Mammary epithelial cell (primary cell): ENCODE measurements around the gene GCHFR.

Experiments
- CTCF ChIP-seq, 2 donors: IDR thresholded peaks in 1 of 2; conservative IDR thresholded peaks in 1 of 2; 2 replicates each; pipeline ENCODE4 v1.5.1; 2011 to 2012; ENCODE audit warnings: inconsistent platforms in 2 of 2, low read length in 2 of 2, mild to moderate bottlenecking in 2 of 2, control low read depth in 1 of 2, low read depth in 1 of 2; ENCODE audit not compliant: insufficient read depth in 1 of 2; ENCODE audit errors: extremely low read depth in 1 of 2
- EZH2 ChIP-seq: IDR thresholded peaks from 2 replicates; pipeline ENCODE4 v1.6.1; 2012; ENCODE audit warnings: low read length, inconsistent platforms, borderline replicate concordance

DNA sequence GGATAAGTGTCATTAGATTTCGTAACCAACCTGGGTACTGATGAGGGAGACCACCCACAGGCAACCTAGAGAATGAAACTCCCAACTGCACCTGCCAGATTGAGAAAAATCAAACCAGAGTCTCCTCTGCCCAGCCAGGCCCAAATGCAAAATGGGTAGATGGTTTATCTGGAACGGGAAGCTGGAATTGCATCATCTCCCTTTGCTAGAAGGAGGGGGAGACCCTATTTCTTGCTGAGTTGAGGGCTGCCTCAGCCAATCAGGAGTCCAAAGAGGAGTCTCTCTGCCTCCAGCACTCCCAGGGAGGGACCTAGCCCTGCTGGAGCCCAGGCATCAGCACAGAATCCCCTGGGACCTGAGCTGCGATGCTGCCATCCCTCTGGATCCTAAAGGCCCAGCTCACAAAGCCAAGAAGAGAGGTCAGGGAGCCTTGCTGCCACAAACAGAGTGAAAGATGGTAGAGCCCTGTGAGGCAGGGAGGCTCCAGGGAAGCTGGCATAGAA lies 16.9 kb upstream of the GCHFR start:
- no peak for TF ChIP-seq CTCF (conservative IDR thresholded peaks at IDR 0.05 in 1 of 2, IDR thresholded peaks at IDR 0.05 in 1 of 2; ENCODE audit: extremely low read depth in 1 of 2, insufficient read depth in 1 of 2, low read depth in 1 of 2, low read length in 2 of 2)
- no peak for TF ChIP-seq EZH2
